H9 (cell line): ENCODE data around the gene PRKCB. TPM values are rescaled to one million over a fixed set of nuclear protein-coding genes. Genes with fewer than 3 reads are reported as not detected.

Source experiments
- DNase-seq: peaks from one replicate; pipeline ENCODE4 v3.0.0-alpha.2; 2017
- H2AFZ ChIP-seq: one replicate; pipeline ENCODE4 v1.6.1; 2013; ENCODE audit warnings: mild to moderate bottlenecking, low read length, control low read depth, moderate library complexity
- H2AK5ac ChIP-seq: 2 replicates; pipeline ENCODE4 v1.6.1; 2013; ENCODE audit warnings: low read length, control low read depth, mixed read lengths; ENCODE audit not compliant: insufficient read length
- H2BK120ac ChIP-seq: one replicate; pipeline ENCODE4 v1.6.1; 2013; ENCODE audit warnings: low read depth, mild to moderate bottlenecking, low read length, control low read depth, inconsistent platforms; ENCODE audit not compliant: poor library complexity, severe bottlenecking
- H2BK12ac ChIP-seq: 2 replicates; pipeline ENCODE4 v1.6.1; 2013; ENCODE audit warnings: low read length, control low read depth, mixed read lengths, low read depth; ENCODE audit not compliant: insufficient read length
- H2BK15ac ChIP-seq: 2 replicates; pipeline ENCODE4 v1.6.1; 2013; ENCODE audit warnings: low read depth, low read length, control low read depth
- H2BK20ac ChIP-seq: one replicate; pipeline ENCODE4 v1.6.1; 2013; ENCODE audit warnings: low read depth, mild to moderate bottlenecking, low read length, control low read depth, inconsistent platforms; ENCODE audit not compliant: poor library complexity, severe bottlenecking
- H2BK5ac ChIP-seq: 2 replicates; pipeline ENCODE4 v1.6.1; 2013; ENCODE audit warnings: low read length, control low read depth, mixed read lengths; ENCODE audit not compliant: insufficient read length
- H3K14ac ChIP-seq: 2 replicates; pipeline ENCODE4 v1.6.1; 2013; ENCODE audit warnings: low read length, control low read depth; ENCODE audit not compliant: insufficient read depth
- H3K18ac ChIP-seq: 2 replicates; pipeline ENCODE4 v1.6.1; 2013; ENCODE audit warnings: low read depth, mild to moderate bottlenecking, mixed read lengths, low read length, control low read depth; ENCODE audit not compliant: insufficient read length
- H3K23ac ChIP-seq: 2 replicates; pipeline ENCODE4 v1.6.1; 2013; ENCODE audit warnings: low read length, control low read depth, mixed read lengths, low read depth; ENCODE audit not compliant: insufficient read length
- H3K23me2 ChIP-seq: 2 replicates; pipeline ENCODE4 v1.6.1; 2013; ENCODE audit warnings: low read depth, mild to moderate bottlenecking, mixed read lengths, low read length, control low read depth; ENCODE audit not compliant: insufficient read length, poor library complexity, severe bottlenecking
- H3K27ac ChIP-seq: 2 replicates; pipeline ENCODE4 v1.5.1; 2013; ENCODE audit warnings: low read length, control low read depth, mixed read lengths, low read depth; ENCODE audit not compliant: insufficient read length
- H3K27me3 ChIP-seq: 2 replicates; pipeline ENCODE4 v1.6.1; 2013; ENCODE audit warnings: low read length, control low read depth, inconsistent platforms; ENCODE audit not compliant: insufficient read depth
- H3K4ac ChIP-seq: 2 replicates; pipeline ENCODE4 v1.6.1; 2013; ENCODE audit warnings: low read depth, mild to moderate bottlenecking, control low read depth, inconsistent platforms, low read length, moderate library complexity
- H3K4me1 ChIP-seq: 2 replicates; pipeline ENCODE4 v1.6.1; 2013; ENCODE audit warnings: low read length, control low read depth, inconsistent platforms; ENCODE audit not compliant: insufficient read depth
- H3K4me2 ChIP-seq: 2 replicates; pipeline ENCODE4 v1.6.1; 2013; ENCODE audit warnings: low read length, control low read depth, mixed read lengths; ENCODE audit not compliant: insufficient read length, insufficient read depth
- H3K56ac ChIP-seq: 2 replicates; pipeline ENCODE4 v1.6.1; 2013; ENCODE audit warnings: low read depth, mild to moderate bottlenecking, mixed read lengths, low read length, control low read depth; ENCODE audit not compliant: insufficient read length
- H3K79me1 ChIP-seq: 2 replicates; pipeline ENCODE4 v1.6.1; 2013; ENCODE audit warnings: low read depth, mild to moderate bottlenecking, moderate library complexity, low read length, control low read depth, inconsistent platforms; ENCODE audit not compliant: insufficient read depth, poor library complexity, severe bottlenecking
- H3K79me2 ChIP-seq: 2 replicates; pipeline ENCODE4 v1.6.1; 2013; ENCODE audit warnings: low read length, control low read depth, inconsistent platforms; ENCODE audit not compliant: insufficient read depth
- H3K9ac ChIP-seq: 2 replicates; pipeline ENCODE4 v1.6.1; 2013; ENCODE audit warnings: low read length, control low read depth, mixed read lengths; ENCODE audit not compliant: insufficient read length; ENCODE audit errors: extremely low read depth
- H3K9me3 ChIP-seq: one replicate; pipeline ENCODE4 v1.6.1; 2013; ENCODE audit warnings: low read depth, low read length, inconsistent platforms; ENCODE audit not compliant: control insufficient read depth
- H3T11ph ChIP-seq: one replicate; pipeline ENCODE4 v1.6.1; 2013; ENCODE audit warnings: mild to moderate bottlenecking, low read length, control low read depth, inconsistent platforms
- H4K20me1 ChIP-seq: one replicate; pipeline ENCODE4 v1.6.1; 2013; ENCODE audit not compliant: control insufficient read depth, insufficient read length, insufficient read depth
- H4K5ac ChIP-seq: 2 replicates; pipeline ENCODE4 v1.6.1; 2013; ENCODE audit warnings: low read depth, mild to moderate bottlenecking, mixed read lengths, low read length, control low read depth; ENCODE audit not compliant: insufficient read length
- H4K8ac ChIP-seq: replicated peaks from 2 replicates; pipeline ENCODE4 v1.6.1; 2013; ENCODE audit warnings: low read length, control low read depth, mixed read lengths, low read depth; ENCODE audit not compliant: insufficient read length
- H4K91ac ChIP-seq: 2 replicates; pipeline ENCODE4 v1.6.1; 2013; ENCODE audit warnings: low read depth, mild to moderate bottlenecking, moderate library complexity, mixed read lengths, low read length, control low read depth; ENCODE audit not compliant: insufficient read length
- H3K27ac Mint-ChIP-seq, 3 experiments: 2 replicates in 2 of 3; 3 replicates in 1 of 3; pipeline ENCODE4 v1.8.0; 2020 to 2021; ENCODE audit warnings: mixed read lengths in 3 of 3, mild to moderate bottlenecking in 1 of 3, moderate library complexity in 1 of 3
- H3K27me3 Mint-ChIP-seq: 2 replicates; pipeline ENCODE4 v1.8.0; 2021; ENCODE audit warnings: low read depth, mild to moderate bottlenecking, moderate library complexity, mixed read lengths
- H3K36me3 Mint-ChIP-seq, 3 experiments: 2 replicates in 2 of 3; 3 replicates in 1 of 3; pipeline ENCODE4 v1.8.0; 2020 to 2021; ENCODE audit warnings: low read depth in 3 of 3, mixed read lengths in 3 of 3; ENCODE audit not compliant: insufficient read depth in 1 of 3
- H3K4me1 Mint-ChIP-seq, 2 experiments: 2 replicates each; pipeline ENCODE4 v1.8.0; 2020; ENCODE audit warnings: mixed read lengths in 2 of 2
- H3K4me3 Mint-ChIP-seq, 2 experiments: 2 replicates in 1 of 2; 3 replicates in 1 of 2; pipeline ENCODE4 v1.8.0; 2020 to 2021; ENCODE audit warnings: mild to moderate bottlenecking in 2 of 2, mixed read lengths in 2 of 2, moderate library complexity in 1 of 2
- H3K9me3 Mint-ChIP-seq, 2 experiments: 2 replicates in 1 of 2; 3 replicates in 1 of 2; pipeline ENCODE4 v1.8.0; 2020; ENCODE audit warnings: mild to moderate bottlenecking in 2 of 2, mixed read lengths in 2 of 2, moderate library complexity in 1 of 2
- CTCF ChIP-seq: fragments of 200-600 bp; sonication (generic); conservative IDR thresholded peaks from 3 replicates; pipeline ENCODE4 v1.8.0; 2021; ENCODE audit warnings: antibody characterized with exemption, mild to moderate bottlenecking
- WGBS: extraction: QIAGEN DNeasy Blood & Tissue Kit; methylation state at CpG from one replicate; pipeline ENCODE4 v1.1.7; 2013; ENCODE audit warnings: missing lambda C conversion rate, low lambda C conversion rate, mixed read lengths; ENCODE audit not compliant: insufficient read length; ENCODE audit errors: extremely low coverage; 5-methylcytosine and 5-hydroxymethylcytosine counted together
- total RNA-seq: library from RNA; stranded (reverse); gene quantifications from 2 replicates; pipeline ENCODE4 v1.2.1, GENCODE V29; 2021

The PRKCB gene
- total RNA-seq, 1 experiment from 2014 or later, result 7.0 TPM

GRCh38 chr16:24054741-24055491 lies 219.1 kb downstream of the PRKCB start:
- Histone ChIP-seq H3K27me3 (no peaks in the 10 kb centered on the region), H3K4me2 (no peak overlapping the region), H3K4me1 (peaks cover 9% of the 10 kb centered on the region; the same call in 1 of the 2 replicates), H3K56ac (no peak overlapping the region), H2BK120ac (no peak overlapping the region), H3T11ph (no peak overlapping the region), H3K79me2 (no peaks in the 10 kb centered on the region), H2BK15ac (no peak overlapping the region), H4K8ac (no peak overlapping the region), H4K20me1 (no peaks in the 10 kb centered on the region), H2BK20ac (no peak overlapping the region), H4K91ac (no peak overlapping the region), H3K79me1 (no peaks in the 10 kb centered on the region), H3K23ac (no peak overlapping the region), H2AFZ (no peak overlapping the region), H3K18ac (no peak overlapping the region), H3K23me2 (no peaks in the 10 kb centered on the region), H3K9me3 (no peaks in the 10 kb centered on the region), H3K9ac (no peak overlapping the region), H2AK5ac (no peak overlapping the region), H3K14ac (no peak overlapping the region), H3K27ac (no peak overlapping the region), H4K5ac (no peak overlapping the region), H2BK12ac (no peak overlapping the region), H2BK5ac (no peak overlapping the region), H3K4ac (no peak overlapping the region)
- DNase-seq, result peak; percentile 68
- Mint-ChIP-seq H3K4me3 (0 out of 5 replicates have a peak overlapping the region, but pooled peaks of 1 of the 2 experiments have one; percentile 21), H3K4me1 (peaks cover 52% of the 10 kb centered on the region in 2 experiments), H3K36me3 (peaks cover 0 to 3% (median 0%) of the 10 kb centered on the region in 3 experiments; a peak in 1 of 7 replicates), H3K9me3 (peaks cover 0 to 4% of the 10 kb centered on the region in 2 experiments; a peak in 2 of 5 replicates), H3K27me3 (peaks cover 9% of the 10 kb centered on the region), H3K27ac (peak overlapping the region in 1 of 3 experiments; percentile 8; a peak in 1 of 7 replicates)
- WGBS, result no CpG with 5 or more reads among the region's 12 CpGs
- no peak for TF ChIP-seq CTCF
